HepG2 (cell line): ENCODE data around the gene STATH. TPM values are rescaled to one million over a fixed set of nuclear protein-coding genes. Genes with fewer than 3 reads are reported as not detected.

Experiments
- ATF7 ChIP-seq, 2 experiments: fragments of 450-650 bp in 1 of 2; sonication (generic) in 1 of 2; formaldehyde crosslinking in 1 of 2; IDR thresholded peaks; 2 replicates each; pipeline versions ENCODE4 v1.4.0 to v1.6.1; 2016 to 2020; ENCODE audit warnings: antibody characterized with exemption in 1 of 2, mild to moderate bottlenecking in 1 of 2, missing genetic modification reagents in 1 of 2
- DNMT1 ChIP-seq: sonication (generic); formaldehyde crosslinking; IDR thresholded peaks from 2 replicates; pipeline ENCODE4 v1.5.1; 2020; ENCODE audit warnings: mild to moderate bottlenecking, missing genetic modification reagents
- DPF2 ChIP-seq: sonication (generic); formaldehyde crosslinking; IDR thresholded peaks from 2 replicates; pipeline ENCODE4 v1.4.0; 2020; ENCODE audit warnings: mild to moderate bottlenecking, low read depth, missing genetic modification reagents, borderline replicate concordance
- DZIP1 ChIP-seq: sonication (generic); formaldehyde crosslinking; IDR thresholded peaks from 2 replicates; pipeline ENCODE4 v1.5.0; 2020; ENCODE audit warnings: mild to moderate bottlenecking, missing genetic modification reagents
- EP300 ChIP-seq, 3 experiments: sonication (generic) in 1 of 3; formaldehyde crosslinking in 1 of 3; IDR thresholded peaks; 2 replicates each; pipeline versions ENCODE4 v1.5.1 to v1.6.1; 2011 to 2020; ENCODE audit warnings: low read depth in 2 of 3, low read length in 2 of 3, borderline replicate concordance in 1 of 3, improper control_type of control experiment in 1 of 3, mild to moderate bottlenecking in 1 of 3, missing genetic modification reagents in 1 of 3, moderate library complexity in 1 of 3
- HNF4A ChIP-seq: sonication (generic); formaldehyde crosslinking; IDR thresholded peaks from 2 replicates; pipeline ENCODE4 v1.4.0; 2020; ENCODE audit warnings: missing genetic modification reagents
- HOMEZ ChIP-seq: IDR thresholded peaks from 2 replicates; pipeline ENCODE4 v1.6.1; 2016; ENCODE audit warnings: low read depth
- MAFK ChIP-seq, 2 experiments: IDR thresholded peaks in 1 of 2; conservative IDR thresholded peaks in 1 of 2; 2 replicates each; pipeline ENCODE4 v1.6.1; 2011; ENCODE audit warnings: improper control_type of control experiment in 2 of 2, low read length in 2 of 2
- MLLT10 ChIP-seq: sonication (generic); formaldehyde crosslinking; IDR thresholded peaks from 2 replicates; pipeline ENCODE4 v1.4.0; 2020; ENCODE audit warnings: missing genetic modification reagents
- NCOA5 ChIP-seq: sonication (generic); formaldehyde crosslinking; IDR thresholded peaks from 2 replicates; pipeline ENCODE4 v1.4.0; 2020; ENCODE audit warnings: missing genetic modification reagents
- PAXIP1 ChIP-seq: sonication (generic); formaldehyde crosslinking; conservative IDR thresholded peaks from 2 replicates; pipeline ENCODE4 v1.4.0; 2020; ENCODE audit warnings: mild to moderate bottlenecking, missing genetic modification reagents, moderate library complexity
- POGZ ChIP-seq: sonication (generic); formaldehyde crosslinking; IDR thresholded peaks from 2 replicates; pipeline ENCODE4 v1.4.0; 2020; ENCODE audit warnings: mild to moderate bottlenecking, missing genetic modification reagents
- TERF1 ChIP-seq: sonication (generic); formaldehyde crosslinking; IDR thresholded peaks from 2 replicates; pipeline ENCODE4 v1.8.0; 2022; ENCODE audit warnings: mild to moderate bottlenecking, missing genetic modification reagents, moderate library complexity
- ZNF264 ChIP-seq: sonication (generic); formaldehyde crosslinking; IDR thresholded peaks from 2 replicates; pipeline ENCODE4 v1.4.0; 2020; ENCODE audit warnings: missing genetic modification reagents
- ZNF3 ChIP-seq: IDR thresholded peaks from 2 replicates; pipeline ENCODE4 v1.7.0; 2017; ENCODE audit warnings: inconsistent platforms
- ZNF362 ChIP-seq: sonication (generic); formaldehyde crosslinking; IDR thresholded peaks from 2 replicates; pipeline ENCODE4 v1.4.0; 2020; ENCODE audit warnings: missing genetic modification reagents, mild to moderate bottlenecking, borderline replicate concordance
- ZNF644 ChIP-seq: IDR thresholded peaks from 2 replicates; pipeline ENCODE4 v1.6.1; 2016; ENCODE audit warnings: low read depth
- ZNF839 ChIP-seq: sonication (generic); formaldehyde crosslinking; IDR thresholded peaks from 2 replicates; pipeline ENCODE4 v1.4.0; 2020; ENCODE audit warnings: missing genetic modification reagents, mild to moderate bottlenecking, borderline replicate concordance
- polyA plus RNA-seq, 8 experiments: library from polyadenylated mRNA; depleted of rRNA in 3 of 8; stranded (reverse) in 7 of 8; unstranded in 1 of 8; fragments of >200 nt; fragmentation: Illumina TruSeq in 4 of 8; extraction: Trizol in 4 of 8; gene quantifications; 2 replicates each; pipeline versions ENCODE4 v1.2.1 to v1.2.3, GENCODE V29; 2011 to 2016; ENCODE audit warnings: low read depth in 4 of 8, missing spikeins in 1 of 8, mixed read lengths in 1 of 8; ENCODE audit not compliant: insufficient read depth in 1 of 8
- total RNA-seq, 5 experiments: library from RNA; depleted of rRNA; stranded (reverse); fragments of >200 nt; fragmentation: Illumina TruSeq; extraction: Trizol; gene quantifications; 2 replicates each; pipeline ENCODE4 v1.2.3, GENCODE V29; 2016; ENCODE audit warnings: low read depth in 1 of 5

STATH gene
- total and polyA plus RNA-seq, 2 of the 13 experiments (the other 11 are each of a cell fraction or from before 2014, with no cell fraction given) = not detected

- no peak for TF ChIP-seq NCOA5 (CRISPR knock-in tag)
- no peak for TF ChIP-seq MAFK (conservative IDR thresholded peaks at IDR 0.05 in 1 of 2, IDR thresholded peaks at IDR 0.05 in 1 of 2; ENCODE audit: low read length in 2 of 2)
- 0 out of 2 replicates have a peak, but pooled peaks have one; percentile 22 for TF ChIP-seq PAXIP1 (CRISPR knock-in tag)
- peak; percentile 22 to 45; a peak in 2 of 4 replicates for TF ChIP-seq EP300 (IDR thresholded peaks at IDR 0.05; ENCODE audit: low read depth in 2 of 2, low read length in 2 of 2)
- no peak for TF ChIP-seq EP300 (CRISPR knock-in tag; IDR thresholded peaks at IDR 0.05; ENCODE audit: borderline replicate concordance)
- TF ChIP-seq TERF1 (CRISPR knock-in tag) = no peak
- TF ChIP-seq HOMEZ (CRISPR knock-in tag) = peak; percentile 93
- no peak for TF ChIP-seq DPF2 (CRISPR knock-in tag)
- TF ChIP-seq ZNF362 = no peak
- TF ChIP-seq ZNF3 = 0 out of 2 replicates have a peak, but pooled peaks have one; percentile 26
- TF ChIP-seq DNMT1 (CRISPR knock-in tag) = no peak
- TF ChIP-seq ZNF264 (CRISPR knock-in tag) = no peak
- TF ChIP-seq POGZ (CRISPR knock-in tag) = no peak
- peak; percentile 85 for TF ChIP-seq HNF4A (CRISPR knock-in tag)
- TF ChIP-seq ATF7 (IDR thresholded peaks at IDR 0.05) = no peak
- no peak for TF ChIP-seq ATF7 (CRISPR knock-in tag; IDR thresholded peaks at IDR 0.05)
- TF ChIP-seq ZNF644 (CRISPR knock-in tag) = peak; percentile 77
- TF ChIP-seq ZNF839 = no peak
- TF ChIP-seq MLLT10 (CRISPR knock-in tag) = no peak
- no peak for TF ChIP-seq DZIP1
Measured at GRCh38 chr4:69970071-69970470, 25.7 kb upstream of the STATH start (continued).
